GM21723 (cell line): Measurements from ENCODE around the gene LY6G5B.

Experiments used
- ATAC-seq: cut with Tn5 transposase; IDR thresholded peaks from one replicate; pipeline ENCODE4 v1.9.1; 2021; ENCODE audit warnings: mild to moderate bottlenecking, moderate library complexity; ENCODE audit not compliant: unreplicated experiment

Gene LY6G5B

DNA sequence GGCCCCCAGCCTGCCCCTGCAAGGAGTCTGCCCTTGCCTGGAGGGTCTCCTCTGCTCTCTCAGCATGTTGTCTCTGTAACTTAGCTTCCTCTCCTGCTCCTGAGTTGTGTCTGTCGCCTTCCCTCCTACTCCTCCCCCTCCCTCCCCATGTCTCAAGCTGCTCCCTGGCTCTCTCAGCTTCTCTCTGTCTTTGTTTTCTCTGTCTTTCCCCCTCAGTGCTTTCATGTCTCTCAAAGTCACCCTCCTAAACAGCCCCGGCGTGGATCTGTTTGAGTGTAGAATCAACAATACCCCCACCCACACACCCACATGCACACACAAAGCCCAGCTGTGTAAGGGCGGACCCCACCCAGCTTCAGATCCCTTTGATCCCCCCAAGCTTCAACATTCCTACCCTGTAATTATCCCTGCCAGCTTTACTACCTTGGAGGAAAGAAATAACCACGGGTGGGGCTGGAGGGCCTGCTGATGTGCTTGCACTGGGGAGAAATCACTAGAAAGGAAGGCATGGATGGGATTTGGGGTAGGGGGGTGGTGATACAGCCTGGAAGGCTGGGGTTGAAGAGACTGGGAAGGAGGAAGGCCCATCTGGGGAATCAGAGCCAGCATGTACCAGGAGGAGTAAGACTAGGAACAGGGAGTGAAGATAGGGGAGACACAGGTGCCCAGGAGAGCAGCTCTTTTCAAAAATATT is 44.4 kb downstream of the LY6G5B start:
- no peak for ATAC-seq

DNA sequence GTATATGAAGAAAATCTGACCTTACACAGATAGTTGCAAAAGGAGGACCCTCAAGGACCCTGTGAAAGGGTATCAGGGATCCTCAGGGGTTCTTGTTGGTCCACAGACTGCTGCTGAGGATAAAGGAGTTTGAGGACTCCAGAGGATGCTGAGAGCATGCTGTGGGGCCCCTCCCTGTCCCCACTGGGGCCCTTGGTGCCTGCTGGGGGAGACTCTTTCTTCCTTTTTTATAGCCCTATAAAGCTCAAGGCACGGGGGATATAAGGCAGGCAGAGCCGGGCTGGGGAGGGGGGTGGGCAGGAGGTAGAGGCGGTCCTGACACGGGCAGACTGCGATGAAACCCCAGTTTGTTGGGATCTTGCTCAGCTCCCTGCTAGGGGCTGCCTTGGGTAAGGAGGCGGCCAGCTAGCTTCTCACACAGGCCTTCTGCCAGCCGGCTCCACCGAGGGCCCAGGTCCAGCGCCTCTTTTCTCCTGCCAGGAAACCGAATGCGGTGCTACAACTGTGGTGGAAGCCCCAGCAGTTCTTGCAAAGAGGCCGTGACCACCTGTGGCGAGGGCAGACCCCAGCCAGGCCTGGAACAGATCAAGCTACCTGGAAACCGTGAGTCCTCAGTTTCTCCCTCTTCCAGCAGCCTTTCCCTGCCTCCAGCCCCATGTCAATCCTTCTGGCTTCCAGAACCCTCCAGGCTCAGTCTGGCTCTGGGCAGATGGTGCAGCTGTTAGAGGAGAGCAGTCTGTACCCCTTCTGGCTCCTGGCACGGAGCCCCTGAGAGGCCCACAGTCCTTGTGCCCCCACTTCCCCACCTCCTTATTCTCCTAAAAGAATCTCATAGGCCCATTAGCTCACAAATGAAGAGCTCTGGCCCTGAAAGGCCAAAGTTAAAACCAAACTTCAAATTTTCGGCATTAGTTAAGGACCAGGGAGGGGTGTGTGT is 45.5 kb downstream of the LY6G5B start, which contains the start of gene LY6G6D:
LY6G6D (plus strand) TSS at position 327 of the 937 bp plus-strand sequence; CDS start at position 335, 8 bp downstream.
- no peak for ATAC-seq

DNA sequence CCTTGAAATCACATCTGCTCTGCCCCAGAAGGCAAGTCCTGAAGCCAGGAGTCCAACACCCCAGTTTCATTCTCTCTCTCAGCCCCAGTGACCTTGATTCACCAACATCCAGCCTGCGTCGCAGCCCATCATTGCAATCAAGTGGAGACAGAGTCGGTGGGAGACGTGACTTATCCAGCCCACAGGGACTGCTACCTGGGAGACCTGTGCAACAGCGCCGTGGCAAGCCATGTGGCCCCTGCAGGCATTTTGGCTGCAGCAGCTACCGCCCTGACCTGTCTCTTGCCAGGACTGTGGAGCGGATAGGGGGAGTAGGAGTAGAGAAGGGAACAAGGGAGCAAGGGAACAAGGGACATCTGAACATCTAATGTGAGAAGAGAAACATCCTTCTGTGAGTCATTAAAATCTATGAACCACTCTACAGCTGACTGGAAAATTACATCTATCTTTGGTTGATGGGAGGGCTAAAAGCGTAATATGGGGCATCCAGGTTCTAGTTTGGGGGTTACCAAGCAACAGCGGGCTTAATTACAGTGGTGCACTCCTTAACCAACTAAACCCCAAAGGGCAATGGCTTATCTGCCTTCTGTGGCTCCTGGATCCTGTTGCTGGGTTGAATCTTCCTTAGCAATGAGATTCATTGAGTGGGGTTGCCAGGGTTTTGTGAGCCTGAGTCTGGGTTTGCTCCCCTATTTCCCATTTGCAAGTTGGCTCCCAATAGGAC is 47.9 kb downstream of the LY6G5B start:
- no peak for ATAC-seq

DNA sequence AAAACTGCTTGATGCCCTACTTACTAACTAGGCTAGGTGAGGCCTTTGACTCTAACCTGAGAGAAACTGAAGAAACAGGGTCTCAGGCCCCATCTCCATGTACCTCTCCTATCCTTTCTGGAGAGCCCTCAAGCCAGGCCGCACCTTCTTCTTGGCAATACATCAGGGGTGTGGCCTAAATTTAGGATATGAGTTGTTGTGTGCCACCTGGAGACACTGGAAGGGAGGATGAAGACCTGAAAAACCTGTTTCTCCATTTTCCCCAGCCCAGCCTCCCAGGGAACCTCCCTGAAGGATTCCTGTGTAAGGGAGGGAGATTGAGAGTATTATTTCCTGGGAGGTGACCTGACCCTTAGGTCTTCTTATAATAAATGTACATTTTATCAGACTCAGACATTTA is 48.5 kb downstream of the LY6G5B start:
- no peak for ATAC-seq

DNA sequence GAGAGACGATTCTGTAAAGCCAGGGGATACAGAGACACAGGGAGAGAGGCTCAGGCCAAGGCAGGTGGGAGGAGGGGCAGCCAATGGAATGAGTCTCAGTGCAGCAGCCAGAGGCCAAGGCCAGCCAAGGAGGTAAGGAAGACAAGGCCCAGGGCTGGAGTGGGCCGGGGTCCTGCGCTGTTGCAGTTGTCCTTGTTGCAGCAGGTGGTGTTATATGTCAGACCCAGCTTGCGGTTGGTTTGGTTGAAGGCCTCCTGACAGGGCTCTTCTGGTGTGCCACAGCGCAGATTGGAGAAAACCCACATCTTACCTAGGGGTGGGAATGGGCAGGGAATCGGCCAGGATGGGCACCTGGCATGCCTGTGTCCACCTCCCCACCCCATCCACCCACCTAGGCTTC is 49.2 kb downstream of the LY6G5B start:
- no peak for ATAC-seq

DNA sequence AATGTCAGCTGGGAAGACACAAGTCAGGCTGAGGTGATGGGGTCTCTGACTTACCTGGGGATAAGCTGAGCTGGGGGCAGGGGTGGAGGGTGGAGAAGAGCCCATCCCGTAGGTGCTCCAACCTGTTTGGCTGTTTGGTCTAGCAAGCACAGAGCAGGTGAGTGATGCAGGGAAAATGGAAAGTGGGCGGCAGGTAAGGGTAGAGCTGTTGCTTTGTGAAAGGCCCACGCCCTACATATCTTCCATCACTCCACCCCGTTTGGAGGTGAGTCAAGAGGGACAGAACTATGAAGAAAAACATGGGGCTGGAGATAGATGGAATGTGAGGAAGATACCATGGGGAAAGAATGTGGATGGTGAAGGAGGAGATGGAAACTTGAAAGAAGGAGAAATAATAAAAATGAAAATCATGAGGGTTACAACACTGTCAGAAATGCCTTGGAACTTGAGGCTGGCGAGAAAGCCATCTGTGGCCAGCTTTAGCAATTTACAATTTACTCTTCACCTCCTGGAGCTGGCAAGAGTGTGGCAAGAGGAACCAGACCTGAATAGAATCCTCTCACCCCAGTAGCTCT is 50.5 kb downstream of the LY6G5B start:
- no peak for ATAC-seq

DNA sequence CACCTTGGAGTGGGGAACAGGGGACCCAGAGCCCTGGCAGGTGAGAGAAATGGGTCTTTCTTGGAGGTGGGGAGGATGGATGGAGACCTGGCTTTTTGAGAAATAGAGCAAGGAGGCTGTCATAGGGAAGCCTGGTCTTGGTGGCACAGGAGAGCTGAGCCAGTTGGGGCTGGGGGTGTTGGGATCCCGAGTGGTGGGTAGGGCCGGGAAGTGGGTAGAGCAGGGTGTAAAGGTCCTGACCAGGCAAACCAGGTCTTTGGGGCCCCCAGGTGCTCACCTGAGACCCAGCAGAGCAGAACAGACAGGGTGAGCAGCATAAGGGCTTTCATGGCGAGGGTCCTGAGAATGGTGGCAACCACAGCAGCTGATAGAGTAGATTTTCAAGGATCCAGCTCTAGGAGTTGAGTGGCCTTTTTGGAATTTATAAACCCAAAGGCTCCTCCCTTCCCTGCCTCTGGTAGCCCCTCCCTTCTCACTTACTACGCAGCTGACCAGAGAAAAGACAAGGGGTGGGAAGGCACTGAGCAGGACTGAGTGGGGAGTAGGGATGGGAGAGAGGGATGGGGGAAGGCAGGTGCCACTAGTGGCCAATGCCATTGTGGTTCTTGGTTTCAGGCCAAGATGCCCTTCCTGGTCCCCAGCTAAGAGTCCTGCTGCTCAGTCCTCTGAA is 51.7 kb downstream of the LY6G5B start, which contains the start of gene LY6G6C:
LY6G6C (minus strand) TSS at position 396 of the 670 bp plus-strand sequence; CDS start at position 329, 67 bp downstream.
- ATAC-seq = no peak

DNA sequence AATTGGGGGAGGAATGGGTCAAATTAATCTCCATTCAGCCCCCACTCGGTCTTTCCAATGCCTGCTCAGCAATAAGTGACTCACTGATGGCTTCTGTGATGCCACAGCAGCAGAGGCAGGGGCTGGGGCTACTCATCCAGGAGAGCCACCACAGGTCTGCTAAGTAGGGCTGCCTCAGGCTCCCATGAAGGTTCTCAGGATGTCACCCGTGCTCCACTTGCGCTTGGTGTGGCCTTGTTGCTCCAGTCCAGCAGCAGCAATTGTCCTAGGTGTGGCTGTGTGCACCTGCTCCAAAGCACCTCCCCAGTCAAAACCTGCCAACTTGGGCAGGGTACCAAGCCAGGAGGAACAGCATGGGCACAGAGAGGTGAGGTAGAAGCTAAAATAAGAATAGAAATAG is 52.4 kb downstream of the LY6G5B start:
- no peak for ATAC-seq
